Endothelial cell of umbilical vein (primary cell): ENCODE data around the gene GNAQ. TPM values are rescaled to one million over a fixed set of nuclear protein-coding genes. Genes with fewer than 3 reads are reported as not detected.

Source experiments
- BruUV-seq: library from RNA; stranded (reverse); fragments of 400-500 nt; replicated peaks from 2 replicates; lab custom pipeline; 2021; lab: Mats Ljungman, UMichigan
- CTCF ChIA-PET: fragments of 300-600, 350-600 bp; sonication (Branson Sonifier 250); formaldehyde crosslinking; loops from one replicate; lab custom pipeline; 2021; ENCODE audit warnings: antibody characterized with exemption, inconsistent platforms; lab: Charles Lee
- POLR2A ChIA-PET: fragments of 300-600, 350-600 bp; sonication (Branson Sonifier 250); formaldehyde crosslinking; loops from one replicate; lab custom pipeline; 2021; ENCODE audit warnings: antibody characterized with exemption, inconsistent platforms; lab: Charles Lee
- DNase-seq: peaks from one replicate; pipeline ENCODE4 v3.0.0-alpha.2; 2011; ENCODE audit warnings: low read depth, low spot score
- FAIRE-seq: peaks from 2 replicates; lab custom pipeline; 2011; peaks lifted over from hg19 to GRCh38; lab: Jason Lieb, UNC
- H2AFZ ChIP-seq: 2 replicates; pipeline ENCODE4 v1.6.0; 2012; ENCODE audit warnings: low read depth, low read length, control low read depth, inconsistent platforms
- H3K27ac ChIP-seq: 2 replicates; pipeline ENCODE4 v1.5.1; 2011; ENCODE audit warnings: low read depth, mild to moderate bottlenecking, control low read depth, low read length, moderate library complexity; ENCODE audit not compliant: insufficient read depth
- H3K27me3 ChIP-seq, 2 experiments: 2 replicates each; pipeline versions ENCODE4 v1.6.0 to v1.6.1; 2011; ENCODE audit warnings: low read length in 2 of 2, mixed read lengths in 1 of 2; ENCODE audit not compliant: control insufficient read depth in 2 of 2, insufficient read depth in 2 of 2
- H3K36me3 ChIP-seq, 2 experiments: 2 replicates in 1 of 2; 3 replicates in 1 of 2; pipeline ENCODE4 v1.5.1; 2011; ENCODE audit warnings: low read length in 2 of 2, mild to moderate bottlenecking in 1 of 2, moderate library complexity in 1 of 2; ENCODE audit not compliant: control insufficient read depth in 2 of 2, insufficient read depth in 2 of 2; ENCODE audit errors: extremely low read depth in 1 of 2
- H3K4me1 ChIP-seq: 3 replicates; pipeline ENCODE4 v1.5.1; 2011; ENCODE audit warnings: mild to moderate bottlenecking, low read length; ENCODE audit not compliant: control insufficient read depth, insufficient read depth; ENCODE audit errors: extremely low read depth
- H3K4me2 ChIP-seq: 2 replicates; pipeline ENCODE4 v1.6.1; 2011; ENCODE audit warnings: low read length, control low read depth, mixed read lengths; ENCODE audit not compliant: insufficient read depth
- H3K4me3 ChIP-seq, 3 experiments: fragments of 200-600 bp in 1 of 3; sonication (generic), shearing (Covaris generic) in 1 of 3; replicated peaks in 1 of 3; 2 replicates each; pipeline ENCODE4 v1.5.1; 2011 to 2016; ENCODE audit warnings: control low read depth in 3 of 3, low read length in 3 of 3, mild to moderate bottlenecking in 2 of 3, inconsistent platforms in 1 of 3, low read depth in 1 of 3, moderate library complexity in 1 of 3; ENCODE audit not compliant: insufficient read depth in 1 of 3
- H3K79me2 ChIP-seq: 2 replicates; pipeline ENCODE4 v1.6.0; 2012; ENCODE audit warnings: low read length, inconsistent platforms; ENCODE audit not compliant: control insufficient read depth, insufficient read depth
- H3K9ac ChIP-seq: replicated peaks from 2 replicates; pipeline ENCODE3; 2011; ENCODE audit warnings: low read length, control low read depth; ENCODE audit not compliant: insufficient read depth; ENCODE audit errors: extremely low read depth
- H3K9me1 ChIP-seq: replicated peaks from 3 replicates; pipeline ENCODE4 v1.6.0; 2011; ENCODE audit warnings: mild to moderate bottlenecking, low read length; ENCODE audit not compliant: control insufficient read depth, insufficient read depth; ENCODE audit errors: extremely low read depth
- H3K9me3 ChIP-seq: replicated peaks from 2 replicates; pipeline ENCODE4 v1.5.1; 2012; ENCODE audit warnings: low read length, inconsistent platforms; ENCODE audit not compliant: control insufficient read depth, insufficient read depth
- H4K20me1 ChIP-seq: replicated peaks from 2 replicates; pipeline ENCODE3; 2011; ENCODE audit warnings: mild to moderate bottlenecking, low read length; ENCODE audit not compliant: control insufficient read depth, insufficient read depth; ENCODE audit errors: extremely low read depth
- EZH2 ChIP-seq: IDR thresholded peaks from 2 replicates; pipeline ENCODE4 v1.6.1; 2012; ENCODE audit warnings: borderline replicate concordance, low read depth, mild to moderate bottlenecking, moderate library complexity, low read length, inconsistent platforms; ENCODE audit not compliant: severe bottlenecking
- FOS ChIP-seq: IDR thresholded peaks from 2 replicates; pipeline ENCODE4 v1.6.1; 2011; ENCODE audit warnings: mild to moderate bottlenecking, low read length, moderate library complexity, borderline replicate concordance; ENCODE audit not compliant: insufficient read depth
- MYC ChIP-seq: IDR thresholded peaks from one replicate; pipeline ENCODE4 v1.6.1; 2011; ENCODE audit warnings: mild to moderate bottlenecking, low read depth, low read length
- POLR2AphosphoS5 ChIP-seq: IDR thresholded peaks from 2 replicates; pipeline ENCODE4 v1.6.1; 2012; ENCODE audit warnings: low read depth, mild to moderate bottlenecking, control low read depth, low read length, moderate library complexity; ENCODE audit not compliant: insufficient read depth
- dilution Hi-C: fragments of 300-500 bp; cut with MboI; formaldehyde crosslinking; loops from one replicate; pipeline ENCODE4 v1.15.0; 2019; ENCODE audit warnings: low sequenced_read_pairs; ENCODE audit not compliant: extremely low pct_ligation_motif_present
- intact Hi-C: fragments of 100-400 bp; cut with micrococcal nuclease; formaldehyde crosslinking; loops from one replicate; pipeline ENCODE4 v1.10.0; 2022
- polyA plus RNA-seq, 4 experiments: library from polyadenylated mRNA; depleted of rRNA in 3 of 4; stranded (reverse) in 3 of 4; unstranded in 1 of 4; fragments of >200 nt; gene quantifications; 2 replicates each; pipeline versions ENCODE4 v1.2.1 to v1.2.3, GENCODE V29; 2011 to 2012; ENCODE audit warnings: missing spikeins in 1 of 4
- total RNA-seq: library from RNA; stranded (reverse); gene quantifications from 2 replicates; pipeline ENCODE4 v1.2.3, GENCODE V29; 2021

The GNAQ gene
- total and polyA plus RNA-seq, 2 donors (not counting 3 experiments of a cell fraction or from before 2014, with no cell fraction given), result 26.1 to 67.3 TPM

- no TSS peak for BruUV-seq
- no peak for DNase-seq
- FAIRE-seq, result no peak
- no peak overlapping the region for H3K4me3 ChIP-seq
- no peak overlapping the region for H2AFZ ChIP-seq
- no peaks in the 10 kb centered on the region for H3K36me3 ChIP-seq
- H3K9me3 ChIP-seq, result no peaks in the 10 kb centered on the region
- POLR2A ChIA-PET, result no interaction called here
- no peaks in the 10 kb centered on the region for H3K4me1 ChIP-seq
- dilution Hi-C loops, result no loop called here
- H3K79me2 ChIP-seq, result peaks cover 62% of the 10 kb centered on the region
- TF ChIP-seq EZH2 (no peak), FOS (peak; percentile 25)
- peaks cover 7% of the 10 kb centered on the region for H4K20me1 ChIP-seq
- intact Hi-C loops, result no loop called here
- no peak overlapping the region for H3K27ac ChIP-seq
- H3K27me3 ChIP-seq, result no peaks in the 10 kb centered on the region
- no peak overlapping the region for H3K4me2 ChIP-seq
- no peak overlapping the region for H3K9ac ChIP-seq
- CTCF ChIA-PET, result interaction anchor here (0.8 kb wide), 1 partner anchor 11 kb away, joined by 3 read pairs; no protein-coding TSS in a partner anchor
- no peaks in the 10 kb centered on the region for H3K9me1 ChIP-seq
Observed at GRCh38 chr9:77939149-77939668, 92.4 kb downstream of the GNAQ start.

- H4K20me1 ChIP-seq, result peaks cover 7% of the 10 kb centered on the region
- no peak for FAIRE-seq
- intact Hi-C loops (no loop called here), dilution Hi-C loops (no loop called here)
- no peaks in the 10 kb centered on the region for H3K9me3 ChIP-seq
- no peaks in the 10 kb centered on the region for H3K9me1 ChIP-seq
- BruUV-seq, result no TSS peak
- H3K27ac ChIP-seq, result no peak overlapping the region
- TF ChIP-seq POLR2AphosphoS5 (no peak), MYC (no peak), EZH2 (no peak)
- no peaks in the 10 kb centered on the region for H3K27me3 ChIP-seq
- H3K79me2 ChIP-seq, result peaks cover 61% of the 10 kb centered on the region
- no peaks in the 10 kb centered on the region for H3K36me3 ChIP-seq
- H3K4me3 ChIP-seq, result no peak overlapping the region
- POLR2A ChIA-PET, result no interaction called here
- H2AFZ ChIP-seq, result no peak overlapping the region
- no peak overlapping the region for H3K4me2 ChIP-seq
- H3K4me1 ChIP-seq, result no peaks in the 10 kb centered on the region
- H3K9ac ChIP-seq, result no peak overlapping the region
- DNase-seq, result no peak
- CTCF ChIA-PET, result interaction anchor here (0.8 to 1.0 kb wide), 2 partner anchors 12 to 97 kb away, joined by 3 read pairs; no protein-coding TSS in a partner anchor
Observed at GRCh38 chr9:77938163-77938562, 93.4 kb downstream of the GNAQ start.
